ENCODE results near the gene MSANTD1.

Gene MSANTD1

DNA sequence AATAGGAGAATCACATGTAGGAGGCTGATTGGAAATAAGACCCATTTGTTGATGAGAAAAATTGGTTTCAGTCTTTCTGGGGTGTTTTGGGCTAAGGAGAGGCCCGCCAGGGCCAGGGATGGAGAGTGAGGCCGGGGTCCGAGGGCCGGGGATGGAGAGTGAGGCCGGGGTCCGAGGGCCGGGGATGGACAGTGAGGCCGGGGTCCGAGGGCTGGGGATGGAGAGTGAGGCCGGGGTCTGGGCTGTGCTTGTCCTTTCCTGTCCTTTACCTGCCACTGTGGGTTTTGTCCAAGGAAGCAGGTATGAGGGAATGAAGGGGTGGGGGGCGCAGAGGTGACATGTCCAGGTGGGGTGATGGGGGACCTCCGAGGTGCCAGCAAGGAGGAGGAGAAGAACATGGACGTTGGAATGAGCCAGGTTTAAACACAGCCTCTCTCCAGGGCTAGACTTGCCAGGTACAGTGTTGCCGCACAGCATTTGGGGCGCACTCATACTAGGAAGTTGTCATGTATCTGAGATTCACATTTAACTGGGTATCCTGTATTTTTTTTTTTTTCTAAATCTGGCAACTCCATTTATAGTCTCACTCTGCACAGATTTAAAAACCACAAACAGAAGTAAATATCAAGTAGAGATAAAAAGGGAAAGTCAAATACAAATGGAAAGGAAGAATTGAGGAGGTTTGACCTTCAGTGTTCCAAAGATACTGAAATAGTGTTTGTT lies 52.7 kb downstream of the MSANTD1 start:
- no peak for DNase-seq

DNA sequence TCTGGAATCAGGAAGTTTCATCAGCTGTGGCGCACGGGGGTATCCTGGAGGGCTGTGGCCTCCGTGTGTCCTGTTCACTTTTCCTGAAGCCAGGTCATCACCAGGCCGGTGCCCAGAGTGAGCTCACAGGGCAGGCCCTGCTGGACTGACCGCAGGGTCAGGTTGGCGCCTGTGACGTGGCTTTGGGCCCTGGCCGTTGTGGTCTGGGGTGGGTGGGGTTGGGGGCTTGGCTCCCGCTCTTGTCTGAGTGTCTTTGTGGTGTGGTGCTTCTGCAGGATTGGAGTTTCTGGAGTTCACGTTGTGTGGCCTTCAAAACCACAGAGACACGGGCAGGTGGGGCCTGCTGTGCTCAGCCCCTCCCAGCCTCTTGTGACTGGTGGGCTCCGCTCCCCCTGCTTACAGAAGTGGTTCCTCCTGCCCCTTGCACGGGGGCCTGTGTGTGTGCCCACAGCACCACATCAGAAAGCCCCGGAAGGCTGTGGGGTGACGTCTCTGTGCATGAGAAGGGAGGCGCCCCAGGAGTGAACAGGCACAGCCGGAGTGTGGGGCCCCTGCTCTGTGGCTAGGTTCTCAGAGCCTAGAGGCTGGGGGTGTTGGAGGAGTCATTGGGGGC lies 53.3 kb downstream of the MSANTD1 start:
- DNase-seq = no peak

DNA sequence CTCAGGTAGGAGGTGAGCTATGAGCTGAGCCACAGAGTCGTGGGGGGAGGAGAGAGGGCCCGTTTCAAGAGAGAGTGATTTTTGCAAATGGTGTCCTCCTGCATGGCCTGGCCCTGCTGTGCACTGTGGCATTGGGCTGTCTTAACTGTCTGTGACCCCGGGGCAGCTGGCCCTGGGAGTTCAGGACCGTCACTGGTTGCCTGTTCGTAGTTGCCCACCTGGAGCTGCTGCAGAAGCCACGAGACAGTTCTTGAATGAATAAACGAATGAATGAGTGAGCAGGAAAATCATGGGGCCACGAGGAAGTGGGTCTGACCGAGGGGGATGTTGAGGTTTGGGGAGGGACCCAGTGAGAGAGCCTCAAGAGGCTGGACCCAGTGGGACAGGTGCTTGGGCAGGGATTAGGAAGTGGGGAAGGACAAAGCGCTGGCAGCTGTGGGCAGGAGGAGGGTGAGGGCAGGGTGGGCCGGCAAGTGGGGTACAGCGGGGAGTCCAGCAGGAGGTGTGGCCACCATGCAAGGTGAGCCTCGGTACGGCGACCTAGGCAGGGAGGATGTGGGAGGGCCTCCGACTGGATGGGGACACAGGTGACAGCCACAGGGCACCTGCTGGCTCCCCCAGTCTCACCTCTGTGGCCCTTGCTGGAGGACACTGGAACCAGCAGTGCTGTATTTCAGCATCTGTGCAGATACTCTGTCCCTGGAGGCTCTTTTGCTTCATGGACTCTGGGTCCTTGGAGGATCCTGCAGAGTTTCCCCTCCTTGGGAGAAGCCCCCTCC lies 54.0 kb downstream of the MSANTD1 start:
- DNase-seq = no peak

DNA sequence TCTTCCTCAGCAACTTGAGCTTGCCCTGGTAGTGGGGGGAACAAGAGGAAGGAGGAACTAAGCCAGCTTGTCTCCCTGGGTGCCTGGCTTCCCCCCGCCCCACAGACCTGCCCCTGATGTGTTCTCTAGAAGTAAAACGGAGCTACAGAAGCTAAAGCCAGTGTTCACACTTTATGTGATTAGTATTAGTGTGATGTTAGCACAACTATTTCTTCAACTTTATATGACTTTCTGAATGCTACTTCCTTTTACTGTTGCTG lies 54.5 kb downstream of the MSANTD1 start:
- no peak for DNase-seq

DNA sequence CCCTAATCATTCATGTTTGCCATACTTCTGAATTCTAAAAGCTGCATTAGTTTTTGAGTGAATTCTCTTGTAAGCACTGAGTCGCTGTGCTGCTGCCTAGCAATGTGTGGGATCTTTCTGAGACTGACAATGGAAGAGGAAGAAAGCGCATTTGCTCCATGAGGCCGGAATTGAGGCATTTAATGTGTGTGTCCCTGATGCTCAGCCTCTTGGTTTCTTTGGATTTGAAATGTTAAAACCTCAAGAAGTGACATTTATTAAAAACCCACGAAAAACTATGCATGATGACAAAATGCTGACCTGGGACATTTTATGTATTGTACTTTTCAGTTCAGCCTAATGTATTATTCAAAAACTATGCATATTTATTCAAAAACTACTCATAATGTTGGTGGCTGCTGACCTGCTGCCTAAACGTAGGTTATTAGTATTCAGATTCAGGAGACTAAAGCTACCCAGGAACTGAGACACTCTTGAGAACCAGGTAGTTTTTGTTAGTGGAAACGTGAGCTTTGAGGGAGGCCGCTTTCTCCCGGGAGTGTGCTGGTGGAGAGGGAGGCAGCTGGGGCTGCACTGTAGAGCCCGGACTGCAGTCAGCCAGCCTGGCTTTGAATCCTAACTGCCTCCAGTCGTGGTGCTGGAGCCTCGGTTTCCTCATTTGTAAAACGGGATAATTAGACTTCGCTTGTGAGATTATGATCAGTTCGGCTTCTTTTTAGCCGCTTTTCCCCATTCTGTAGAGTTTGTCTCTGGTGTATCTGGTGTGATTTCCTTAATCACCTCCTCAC lies 55.2 kb downstream of the MSANTD1 start:
- no peak for DNase-seq

DNA sequence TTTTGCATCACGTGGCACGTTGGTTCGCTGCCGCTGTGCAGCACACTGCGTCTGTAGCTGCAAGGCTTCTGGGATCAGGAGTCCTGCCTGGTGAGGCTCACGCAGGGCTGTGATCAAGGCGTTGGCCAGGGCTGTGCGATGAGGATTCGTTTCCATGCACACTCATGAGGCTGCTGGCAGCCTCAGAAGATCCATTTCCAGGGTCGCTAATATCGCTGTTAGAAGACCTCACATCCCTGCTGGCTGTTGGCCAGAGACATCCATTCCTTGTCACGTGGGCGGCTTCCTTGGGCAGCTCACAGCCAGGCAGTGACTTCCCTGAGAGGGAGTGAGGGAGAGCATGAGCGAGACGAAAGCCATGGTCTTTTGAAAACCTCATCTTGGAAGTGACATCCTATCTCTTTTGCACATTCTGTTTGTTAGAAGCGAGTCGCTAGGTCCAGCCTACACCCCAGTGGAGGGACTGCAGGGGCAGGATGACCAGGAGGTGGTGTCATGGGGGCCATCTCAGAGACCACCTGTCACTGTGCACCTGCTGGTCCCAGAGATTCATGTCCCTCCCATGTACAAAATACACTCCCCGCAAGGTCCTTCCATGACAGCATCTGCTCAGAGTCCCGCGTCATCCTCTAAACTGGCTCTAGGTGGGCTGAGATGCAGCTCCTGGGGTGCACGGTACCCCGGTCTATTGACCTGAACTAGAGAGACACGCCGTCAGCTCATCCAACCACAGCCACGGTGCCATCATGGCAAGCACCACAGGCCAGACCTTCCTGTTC lies 56.1 kb downstream of the MSANTD1 start:
- peak in 22 of 58 donors; percentile 25 to 69 (median 37) for DNase-seq

DNA sequence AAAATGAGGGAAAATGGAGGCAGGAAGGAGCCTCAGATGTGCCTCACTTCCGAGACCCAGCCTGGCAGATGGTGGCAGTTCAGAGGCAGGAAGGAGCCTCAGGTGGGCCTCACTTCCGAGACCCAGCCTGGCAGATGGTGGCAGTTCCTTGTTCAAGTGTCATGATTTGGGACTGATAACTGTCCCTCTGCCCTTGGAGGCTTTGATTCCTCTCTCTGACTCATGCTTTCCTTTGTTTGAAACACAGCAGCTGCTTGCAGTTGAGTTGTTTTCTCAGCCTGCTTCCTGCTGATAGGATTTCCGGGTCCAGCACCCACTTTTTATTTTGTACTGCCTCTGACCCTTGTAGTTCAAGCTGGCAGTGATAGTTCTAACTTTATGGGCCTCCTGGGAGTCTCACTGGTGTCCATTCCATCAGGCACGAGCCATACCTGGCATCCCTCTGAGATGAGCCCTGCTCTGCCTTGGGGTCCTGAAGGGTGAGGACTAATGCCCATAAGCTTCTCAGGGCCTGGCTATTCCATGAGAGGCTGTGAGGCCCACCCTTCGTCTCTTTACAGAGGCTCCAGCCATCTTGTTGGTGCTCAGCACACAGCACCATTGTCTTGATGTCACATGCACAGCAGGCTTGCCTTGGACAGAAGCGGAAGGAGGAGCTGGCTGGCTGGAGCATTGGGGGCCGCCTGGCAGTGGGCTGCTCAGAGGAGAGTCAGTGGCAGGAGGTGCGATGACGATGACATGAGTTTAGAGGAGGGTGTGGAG lies 56.8 kb downstream of the MSANTD1 start:
- peak in 14 of 58 donors; percentile 26 to 60 (median 43) for DNase-seq

All from anterior cingulate cortex (tissue), 58 donors.